Measurements from ENCODE around the gene LRRFIP2.
"Not testable (repeated sequence)": the region's sequence is repeated elsewhere in the genome, so short reads cannot be mapped to it uniquely, and the experiment has no call there.

The LRRFIP2 gene

GRCh38 chr3:37140899-37141541 is 33.4 kb downstream of the LRRFIP2 start:
- no peak for DNase-seq

DNA sequence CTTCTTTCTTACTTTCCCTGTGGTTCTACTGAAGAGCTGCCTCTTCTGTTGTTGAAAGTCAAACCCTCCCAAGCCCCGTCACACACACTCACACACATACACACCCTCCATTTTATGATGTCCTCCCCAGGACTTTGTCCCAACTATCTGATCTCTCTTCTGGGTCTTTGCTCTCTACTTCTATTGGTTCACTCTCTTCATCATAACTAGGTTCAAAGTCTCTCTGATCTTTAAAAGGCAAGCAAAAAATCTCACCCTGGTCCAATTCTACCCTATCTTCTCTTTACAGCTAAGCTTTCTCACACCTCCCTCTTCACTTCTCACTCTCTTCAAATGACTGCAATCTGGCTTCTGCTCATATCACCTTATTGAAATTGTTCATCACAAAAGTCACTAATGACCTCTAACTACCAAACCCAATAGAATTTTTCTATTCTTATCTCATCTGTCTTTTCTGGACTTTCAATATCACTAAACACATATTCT is 34.8 kb downstream of the LRRFIP2 start:
- no peak for DNase-seq

DNA sequence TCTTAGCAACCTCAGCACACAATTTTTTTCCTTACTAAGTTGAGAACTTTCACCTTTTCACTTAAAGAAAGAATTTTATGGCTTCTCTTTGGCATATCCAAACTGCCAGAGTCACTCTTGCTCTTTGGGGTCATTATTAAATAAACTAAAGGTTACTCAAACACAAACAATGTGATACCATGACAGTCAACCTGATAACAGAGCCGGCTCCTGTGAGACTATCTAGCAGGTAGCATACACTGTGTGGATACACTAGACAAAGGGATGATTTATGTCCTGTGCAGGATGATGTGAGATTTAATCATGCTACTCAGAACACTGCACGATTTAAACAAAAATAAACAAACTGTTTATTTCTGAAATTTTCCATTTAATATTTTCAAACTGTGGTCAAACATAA is 35.6 kb downstream of the LRRFIP2 start:
- no peak for DNase-seq

DNA sequence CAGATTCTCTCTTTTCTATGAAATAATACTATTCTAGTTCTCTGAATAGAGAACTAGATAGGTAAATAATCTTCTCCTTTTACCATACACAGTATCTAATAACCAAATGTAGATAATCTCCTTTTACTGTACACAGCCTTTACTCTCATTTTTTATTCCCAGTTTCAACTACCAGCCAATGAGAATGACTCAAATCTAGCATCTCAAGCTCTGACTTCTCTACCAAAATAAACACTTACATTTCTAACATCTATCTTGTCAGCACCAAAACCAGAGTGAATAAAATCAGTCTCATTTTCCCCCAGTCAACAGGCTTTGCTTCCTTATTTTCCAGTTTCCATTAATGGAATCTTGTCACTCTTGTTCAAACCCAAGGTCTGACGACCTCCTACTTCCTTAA is 36.9 kb downstream of the LRRFIP2 start:
- no peak for DNase-seq

DNA sequence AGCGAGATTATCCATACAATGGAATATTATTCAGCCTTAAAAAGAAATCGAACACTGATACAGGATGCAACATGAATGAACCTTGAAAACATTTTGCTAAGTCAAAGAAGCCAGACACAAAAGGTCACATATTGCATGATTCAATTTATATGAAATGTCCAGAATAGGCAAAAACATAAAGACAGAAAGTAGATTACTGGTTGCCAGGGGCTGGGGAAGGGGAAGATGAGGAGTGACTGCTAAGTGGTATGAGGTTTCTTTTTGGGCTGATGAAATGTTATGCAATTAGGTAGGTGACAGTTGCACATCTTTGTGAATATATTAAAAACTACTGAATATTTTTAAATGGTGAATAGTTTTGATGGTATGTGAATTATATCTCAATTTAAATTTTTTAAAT is 38.3 kb downstream of the LRRFIP2 start:
- DNase-seq, result peak; percentile 38

GRCh38 chr3:37135561-37135960 is 38.8 kb downstream of the LRRFIP2 start:
- no peak for DNase-seq

DNA sequence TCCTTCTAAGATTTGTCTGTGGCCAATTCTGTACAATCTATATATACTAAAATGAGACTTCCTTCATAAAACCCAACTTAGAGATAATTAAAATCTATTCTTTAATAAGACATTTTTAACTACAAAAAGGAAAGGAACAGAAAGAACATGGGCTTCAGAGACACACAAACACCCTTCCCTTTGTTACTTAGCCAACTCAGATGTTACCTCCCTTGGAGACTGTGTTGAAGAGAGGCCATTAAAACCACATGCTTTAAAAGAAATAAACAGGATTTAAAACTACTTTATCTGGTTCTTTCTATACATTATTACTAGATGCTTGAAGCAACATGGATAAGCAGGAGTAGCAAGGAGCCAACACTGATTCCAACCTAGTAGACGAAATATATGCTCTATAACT is 42.0 kb downstream of the LRRFIP2 start:
- no peak for DNase-seq

GRCh38 chr3:37131860-37132144 is 42.6 kb downstream of the LRRFIP2 start:
- DNase-seq, result no peak

GRCh38 chr3:37130984-37131859 is 43.2 kb downstream of the LRRFIP2 start:
- DNase-seq, result no peak

DNA sequence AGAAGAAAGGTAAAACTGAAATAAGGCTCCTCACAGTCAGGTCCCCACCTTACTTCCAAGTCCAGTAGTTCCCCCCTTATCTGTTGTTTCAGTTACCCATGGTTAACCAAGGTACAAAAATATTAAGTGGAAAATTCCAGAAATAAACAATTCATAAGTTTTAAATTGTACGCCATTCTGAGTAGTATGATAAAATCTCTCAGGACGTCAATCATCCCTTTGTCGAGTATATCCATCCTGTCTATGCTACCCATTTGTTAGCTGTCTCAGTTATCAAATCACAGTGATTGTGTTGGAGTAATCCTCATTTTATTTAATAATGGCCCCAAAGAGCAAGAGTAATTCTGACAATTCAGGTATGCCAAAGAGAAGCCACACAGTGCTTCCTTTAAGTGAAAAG is 43.9 kb downstream of the LRRFIP2 start:
- no peak for DNase-seq

GRCh38 chr3:37129871-37130270 is 44.5 kb downstream of the LRRFIP2 start:
- DNase-seq, result peak; percentile 63

DNA sequence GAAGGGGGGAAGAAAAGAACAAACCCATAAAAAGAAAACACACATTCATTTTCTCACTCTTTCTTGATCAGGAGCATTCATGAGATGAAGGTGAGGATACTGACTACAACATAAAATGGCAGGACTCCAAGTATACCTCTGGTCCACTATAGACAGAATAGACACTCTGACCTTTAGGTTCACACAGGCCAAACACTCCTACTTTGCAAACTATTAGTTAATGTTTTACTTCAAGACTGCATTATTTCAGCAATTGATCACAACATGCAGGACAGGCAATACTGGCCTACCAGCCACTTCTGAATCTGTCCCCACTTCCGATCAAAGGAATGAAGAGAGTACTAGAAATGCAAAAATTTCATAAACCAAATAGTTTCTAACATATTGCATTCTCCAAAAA is 47.0 kb downstream of the LRRFIP2 start:
- no peak for DNase-seq

DNA sequence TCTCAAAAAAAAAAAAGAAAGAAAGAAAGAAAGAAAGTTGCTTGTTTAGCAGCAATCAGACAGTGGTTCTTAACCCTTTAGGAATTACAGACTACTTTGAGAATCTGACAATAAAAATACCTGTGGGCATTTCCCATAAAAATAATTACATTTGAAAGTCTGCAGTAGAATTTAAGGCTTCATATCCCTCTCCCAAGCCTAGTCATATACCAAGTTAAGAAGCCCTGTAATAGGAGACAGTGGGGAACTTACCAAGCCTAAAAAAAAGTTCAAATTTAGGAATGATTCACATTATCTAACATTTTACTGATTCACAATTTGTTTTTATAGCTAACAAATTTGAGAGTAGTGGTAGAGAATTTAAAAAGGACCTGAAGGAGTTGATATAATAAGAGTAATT is 47.5 kb downstream of the LRRFIP2 start:
- DNase-seq, result no peak

- no peak for DNase-seq
These were observed 48.9 kb downstream of the LRRFIP2 start for GRCh38 chr3:37125195-37126073.

- peak; percentile 26 for DNase-seq
These were observed 49.9 kb downstream of the LRRFIP2 start for GRCh38 chr3:37124435-37124834.

DNA sequence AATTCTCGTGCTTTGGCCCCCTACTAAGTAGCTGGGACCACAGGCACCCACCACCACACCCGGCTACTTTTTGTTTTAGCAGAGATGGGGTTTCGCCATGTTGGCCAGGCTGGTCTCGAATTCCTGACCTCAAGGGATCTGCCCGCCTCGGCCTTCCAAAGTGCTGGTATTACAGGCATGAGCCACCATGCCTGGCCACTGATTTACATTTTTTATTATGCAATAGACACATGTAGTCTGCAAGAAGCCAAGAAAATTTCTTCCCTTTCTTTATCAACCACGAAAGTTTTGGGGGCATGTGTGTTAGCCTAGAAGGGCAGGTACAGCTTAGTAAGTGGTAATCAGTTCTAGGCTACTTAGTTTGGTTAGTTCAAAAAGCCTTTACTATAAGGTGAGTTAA is 51.1 kb downstream of the LRRFIP2 start:
- no peak for DNase-seq

DNA sequence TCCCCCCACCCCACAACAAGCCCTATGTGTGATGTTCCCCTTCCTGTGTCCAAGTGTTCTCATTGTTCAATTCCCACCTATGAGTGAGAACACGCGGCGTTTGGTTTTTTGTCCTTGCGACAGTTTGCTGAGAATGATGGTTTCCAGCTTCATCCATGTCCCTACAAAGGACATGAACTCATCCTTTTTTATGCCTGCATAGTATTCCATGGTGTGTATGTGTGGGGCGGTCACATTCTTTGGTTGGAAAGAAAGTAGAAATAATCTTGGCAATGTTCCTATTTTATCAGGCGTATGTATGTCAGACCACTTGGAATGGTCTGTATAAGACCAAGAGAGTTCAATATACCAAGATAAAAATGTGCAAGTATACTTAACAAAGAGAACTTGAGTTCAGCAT is 52.3 kb downstream of the LRRFIP2 start:
- DNase-seq, result not testable (repeated sequence)

- DNase-seq, result no peak
These were observed 56.2 kb downstream of the LRRFIP2 start for GRCh38 chr3:37118163-37118562.

GRCh38 chr3:37117548-37117947 is 56.8 kb downstream of the LRRFIP2 start:
- no peak for DNase-seq

GRCh38 chr3:37116998-37117397 is 57.4 kb downstream of the LRRFIP2 start:
- DNase-seq, result peak; percentile 42

DNA sequence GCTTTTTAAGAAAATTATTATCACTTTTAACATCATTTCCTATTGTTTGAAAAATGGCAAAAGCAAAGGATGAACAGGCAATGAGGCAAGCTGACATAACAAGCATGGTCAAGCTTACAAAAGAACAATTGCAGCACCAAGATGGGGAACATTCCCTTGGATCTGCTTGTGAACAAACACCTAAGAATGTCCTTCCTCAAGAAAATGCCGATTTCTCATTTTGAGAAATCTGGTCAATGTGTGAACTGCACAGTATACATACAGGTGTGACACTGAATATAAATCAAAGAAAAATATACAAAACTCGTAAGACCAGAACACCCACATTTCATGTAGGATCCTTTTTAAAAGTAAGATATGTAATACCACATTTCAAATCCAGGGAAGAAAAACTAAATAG is 58.9 kb downstream of the LRRFIP2 start:
- no peak for DNase-seq

- DNase-seq, result peak; percentile 77
These were observed 59.9 kb downstream of the LRRFIP2 start for GRCh38 chr3:37114251-37115145.

Data from inflammatory macrophage treated with lipopolysaccharide for 4 hours (primary cell).